PC-9 (cell line): ENCODE measurements around the gene CCDC33. TPM values are rescaled to one million over a fixed set of nuclear protein-coding genes. Genes with fewer than 3 reads are reported as not detected.
A peak's percentile ranks its signal among the peaks of the same experiment; 100 is the strongest.

Experiments used
- BruUV-seq: library from RNA; stranded (reverse); fragments of 400-500 nt; replicated peaks from 2 replicates; lab custom pipeline; 2021; lab: Mats Ljungman, UMichigan
- CTCF ChIA-PET: fragments of 300-600 bp; sonication (Branson Sonifier 250); formaldehyde crosslinking; loops from one replicate; lab custom pipeline; 2022; ENCODE audit warnings: antibody characterized with exemption; lab: Charles Lee
- POLR2A ChIA-PET: fragments of 300-600 bp; sonication (Branson Sonifier 250); formaldehyde crosslinking; loops from one replicate; lab custom pipeline; 2022; ENCODE audit warnings: antibody characterized with exemption; ENCODE audit not compliant: unreplicated experiment; lab: Charles Lee
- DNase-seq, 2 experiments: peaks; one replicate each; pipeline versions ENCODE4 v3.0.0 to v3.0.0-alpha.2; 2015 to 2022; ENCODE audit warnings: mixed read lengths in 1 of 2
- H2AFZ ChIP-seq: fragments of 200-600 bp; sonication (generic); 2 replicates; pipeline ENCODE4 v1.8.1; 2017; ENCODE audit warnings: antibody characterized with exemption
- H3F3A ChIP-seq: fragments of 200-600 bp; sonication (generic); 2 replicates; pipeline ENCODE4 v1.8.1; 2017; ENCODE audit warnings: antibody characterized with exemption, mild to moderate bottlenecking, low read depth; ENCODE audit not compliant: insufficient read depth
- H3K27ac ChIP-seq: fragments of 200-600 bp; sonication (generic); 2 replicates; pipeline ENCODE4 v1.6.1; 2016; ENCODE audit warnings: mixed run types
- H3K27me3 ChIP-seq: fragments of 200-600 bp; sonication (generic); 2 replicates; pipeline ENCODE4 v1.6.1; 2016; ENCODE audit warnings: low read depth, mixed run types; ENCODE audit not compliant: insufficient read depth
- H3K36me3 ChIP-seq: fragments of 200-600 bp; sonication (generic); 2 replicates; pipeline ENCODE4 v1.6.1; 2016; ENCODE audit warnings: low read depth, mixed run types
- H3K4me1 ChIP-seq: fragments of 200-600 bp; sonication (generic); replicated peaks from 2 replicates; pipeline ENCODE4 v1.6.1; 2016; ENCODE audit warnings: mixed run types; ENCODE audit not compliant: insufficient read depth
- H3K4me2 ChIP-seq: fragments of 200-600 bp; sonication (generic); 2 replicates; pipeline ENCODE4 v1.6.1; 2017; ENCODE audit warnings: mixed run types
- H3K4me3 ChIP-seq: fragments of 200-600 bp; sonication (generic); 2 replicates; pipeline ENCODE4 v1.6.1; 2016; ENCODE audit warnings: mixed run types
- H3K79me2 ChIP-seq: fragments of 200-600 bp; sonication (generic); 2 replicates; pipeline ENCODE4 v1.6.1; 2017; ENCODE audit warnings: low read depth, mixed run types
- H3K9me2 ChIP-seq: fragments of 200-600 bp; sonication (generic); 2 replicates; pipeline ENCODE4 v1.8.1; 2017; ENCODE audit warnings: mild to moderate bottlenecking; ENCODE audit not compliant: insufficient read depth
- H3K9me3 ChIP-seq: fragments of 200-600 bp; sonication (generic); 2 replicates; pipeline ENCODE4 v1.8.1; 2016; ENCODE audit warnings: low read depth; ENCODE audit not compliant: insufficient read depth
- H4K20me1 ChIP-seq: fragments of 200-600 bp; sonication (generic); 2 replicates; pipeline ENCODE4 v1.8.1; 2017; ENCODE audit not compliant: insufficient read depth
- EZH2 ChIP-seq: fragments of 200-600 bp; sonication (generic); IDR thresholded peaks from 2 replicates; pipeline ENCODE4 v1.8.0; 2017; ENCODE audit warnings: antibody characterized with exemption, low read depth
- intact Hi-C: fragments of 100-400 bp; cut with micrococcal nuclease; formaldehyde crosslinking; loops from one replicate; pipeline ENCODE4 v1.10.0; 2022; ENCODE audit not compliant: unreplicated experiment
- total RNA-seq: library from RNA; stranded (reverse); gene quantifications from 2 replicates; pipeline ENCODE4 v1.2.3, GENCODE V29; 2021
- TF ChIP-seq, protein P1 (sequence below): fragments of 200-600 bp; sonication (generic); conservative IDR thresholded peaks from 2 replicates; pipeline ENCODE4 v1.6.1; 2017; ENCODE audit warnings: mixed run types, antibody characterized with exemption, mild to moderate bottlenecking, moderate library complexity

The CCDC33 gene
- total RNA-seq, 1 experiment from 2014 or later: 7.5 TPM

DNA sequence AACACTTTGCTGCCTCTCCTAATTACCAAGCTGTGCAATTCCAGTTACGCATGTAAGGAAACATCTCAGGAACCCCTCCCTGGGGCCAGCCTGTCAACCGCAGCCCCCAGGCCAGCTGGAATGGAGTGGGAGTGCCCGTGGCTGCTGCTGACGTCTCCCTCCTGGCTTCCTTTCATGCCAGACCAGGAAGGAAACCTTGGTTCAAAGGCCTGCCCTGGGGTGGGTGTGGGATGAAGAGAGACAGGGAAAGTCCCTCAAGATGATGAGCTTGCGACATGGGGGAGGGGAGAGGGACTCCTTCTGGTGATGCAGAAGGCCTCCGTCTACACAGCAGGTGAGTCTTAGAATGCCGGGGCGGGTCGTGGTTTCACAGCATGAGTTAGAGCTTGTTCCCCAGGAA lies 142.7 kb downstream of the CCDC33 start:
- peak overlapping the region; percentile 74 for H3K4me2 ChIP-seq
- no peaks in the 10 kb centered on the region for H3K9me3 ChIP-seq
- TF ChIP-seq EZH2: no peak
- TF ChIP-seq, protein P1, sequence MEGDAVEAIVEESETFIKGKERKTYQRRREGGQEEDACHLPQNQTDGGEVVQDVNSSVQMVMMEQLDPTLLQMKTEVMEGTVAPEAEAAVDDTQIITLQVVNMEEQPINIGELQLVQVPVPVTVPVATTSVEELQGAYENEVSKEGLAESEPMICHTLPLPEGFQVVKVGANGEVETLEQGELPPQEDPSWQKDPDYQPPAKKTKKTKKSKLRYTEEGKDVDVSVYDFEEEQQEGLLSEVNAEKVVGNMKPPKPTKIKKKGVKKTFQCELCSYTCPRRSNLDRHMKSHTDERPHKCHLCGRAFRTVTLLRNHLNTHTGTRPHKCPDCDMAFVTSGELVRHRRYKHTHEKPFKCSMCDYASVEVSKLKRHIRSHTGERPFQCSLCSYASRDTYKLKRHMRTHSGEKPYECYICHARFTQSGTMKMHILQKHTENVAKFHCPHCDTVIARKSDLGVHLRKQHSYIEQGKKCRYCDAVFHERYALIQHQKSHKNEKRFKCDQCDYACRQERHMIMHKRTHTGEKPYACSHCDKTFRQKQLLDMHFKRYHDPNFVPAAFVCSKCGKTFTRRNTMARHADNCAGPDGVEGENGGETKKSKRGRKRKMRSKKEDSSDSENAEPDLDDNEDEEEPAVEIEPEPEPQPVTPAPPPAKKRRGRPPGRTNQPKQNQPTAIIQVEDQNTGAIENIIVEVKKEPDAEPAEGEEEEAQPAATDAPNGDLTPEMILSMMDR: no peak
- CTCF ChIA-PET: interaction anchor here (0.6 to 1.5 kb wide), 2 partner anchors 60 to 253 kb away, joined by 4 to 11 read pairs; no protein-coding TSS in a partner anchor
- intact Hi-C loops: loop anchor here (5.0 to 10.0 kb wide), 2 partner anchors 238 to 576 kb away; partner anchors contain the start of genes CLK3 and RPP25
- peak overlapping the region; percentile 33; the same call in 1 of the 2 replicates for H3K4me3 ChIP-seq
- H3K4me1 ChIP-seq: peaks cover 43% of the 10 kb centered on the region
- H3K27ac ChIP-seq: peak overlapping the region; percentile 79
- POLR2A ChIA-PET: interaction anchor here (0.6 to 0.8 kb wide), 4 partner anchors 10 to 431 kb away, joined by 3 to 6 read pairs (median 4); no protein-coding TSS in a partner anchor
- BruUV-seq: no TSS peak
- no peaks in the 10 kb centered on the region for H3K36me3 ChIP-seq
- no peaks in the 10 kb centered on the region for H4K20me1 ChIP-seq
- peaks cover 10% of the 10 kb centered on the region; the same call in 1 of the 2 replicates for H3F3A ChIP-seq
- DNase-seq: peak; percentile 67 to 72
- 0 out of 2 replicates have a peak overlapping the region, but pooled peaks have one; percentile 52 for H2AFZ ChIP-seq
- no peaks in the 10 kb centered on the region for H3K79me2 ChIP-seq
- no peaks in the 10 kb centered on the region for H3K9me2 ChIP-seq
- H3K27me3 ChIP-seq: no peaks in the 10 kb centered on the region

DNA sequence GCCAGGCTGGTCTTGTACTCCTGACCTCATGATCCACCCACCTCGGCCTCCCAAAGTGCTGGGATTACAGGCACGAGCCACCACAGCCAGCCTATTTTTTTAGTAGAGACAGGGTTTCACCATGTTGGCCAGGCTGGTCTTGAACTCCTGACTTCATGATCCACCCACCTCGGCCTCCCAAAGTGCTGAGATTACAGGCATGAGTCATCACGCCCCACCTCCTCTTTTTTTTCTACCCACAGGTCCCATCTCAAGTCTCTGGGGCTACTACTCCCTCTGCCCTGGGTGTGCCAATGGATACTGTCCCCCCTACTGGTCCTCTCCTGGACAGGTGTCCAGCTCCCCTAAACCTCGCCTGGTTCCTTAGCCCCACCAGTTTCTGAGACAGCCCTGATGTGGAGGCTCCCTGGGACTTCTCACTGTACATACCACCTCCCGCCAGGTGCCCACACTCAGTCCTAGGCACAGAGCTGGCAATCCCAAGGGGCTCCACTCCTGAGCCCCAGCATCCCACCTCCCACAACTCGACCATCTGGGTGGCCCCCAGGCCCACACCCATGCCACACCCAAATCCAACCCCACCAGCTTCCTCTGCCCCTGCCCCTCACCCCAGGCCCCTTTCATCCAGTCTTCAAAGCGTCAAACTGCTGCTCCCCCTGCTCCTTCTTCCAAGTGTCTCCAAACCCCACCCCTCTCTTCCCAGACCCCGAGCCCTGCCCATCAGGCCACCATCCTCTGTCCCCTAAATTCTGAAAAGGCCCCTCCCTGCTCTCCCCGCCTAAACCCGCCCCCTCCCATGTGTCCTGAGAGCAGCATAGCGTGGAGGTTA lies 144.4 kb downstream of the CCDC33 start:
- POLR2A ChIA-PET: interaction anchor here (0.5 kb wide), 1 partner anchor 54 kb away, joined by 4 read pairs; no protein-coding TSS in a partner anchor

DNA sequence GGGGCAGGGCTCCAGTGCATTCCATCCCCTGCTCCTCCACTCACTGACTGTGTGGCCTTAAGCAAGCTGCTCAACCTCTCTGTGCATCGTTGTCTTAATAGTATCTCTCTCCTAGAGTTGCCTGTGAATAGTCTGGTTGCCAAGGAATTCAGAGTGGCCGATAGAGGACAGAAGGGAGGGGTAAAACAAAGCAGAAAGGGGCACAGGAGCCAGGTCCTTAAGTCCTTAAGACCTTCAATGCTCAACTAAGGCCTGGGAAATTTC lies 145.0 kb downstream of the CCDC33 start:
- no peaks in the 10 kb centered on the region for H4K20me1 ChIP-seq
- POLR2A ChIA-PET: no interaction called here
- TF ChIP-seq EZH2: no peak
- TF ChIP-seq, protein P1: no peak
- H3K36me3 ChIP-seq: no peaks in the 10 kb centered on the region
- no peak for DNase-seq
- H3K79me2 ChIP-seq: no peaks in the 10 kb centered on the region
- intact Hi-C loops: no loop called here
- no peaks in the 10 kb centered on the region for H3K9me2 ChIP-seq
- peaks cover 59% of the 10 kb centered on the region for H3K4me1 ChIP-seq
- no peak overlapping the region for H2AFZ ChIP-seq
- no peaks in the 10 kb centered on the region for H3K27me3 ChIP-seq
- no peak overlapping the region for H3K4me2 ChIP-seq
- CTCF ChIA-PET: interaction anchor here (1.5 kb wide), 1 partner anchor 19 kb away, joined by 5 read pairs; no protein-coding TSS in a partner anchor
- no peak overlapping the region for H3K4me3 ChIP-seq
- no peak overlapping the region for H3K27ac ChIP-seq
- no TSS peak for BruUV-seq
- H3K9me3 ChIP-seq: no peaks in the 10 kb centered on the region
- H3F3A ChIP-seq: peaks cover 15% of the 10 kb centered on the region; the same call in 1 of the 2 replicates

More for the DNA sequence above, 144.4 kb downstream of the CCDC33 start:
- H3K4me3 ChIP-seq: no peak overlapping the region
- BruUV-seq: no TSS peak
- DNase-seq: no peak
- no peak overlapping the region for H3K27ac ChIP-seq
- no peak overlapping the region for H2AFZ ChIP-seq
- no peaks in the 10 kb centered on the region for H3K9me2 ChIP-seq
- peaks cover 15% of the 10 kb centered on the region; the same call in 1 of the 2 replicates for H3F3A ChIP-seq
- intact Hi-C loops: no loop called here
- CTCF ChIA-PET: no interaction called here
- H3K4me1 ChIP-seq: peaks cover 54% of the 10 kb centered on the region
- no peaks in the 10 kb centered on the region for H3K9me3 ChIP-seq
- no peaks in the 10 kb centered on the region for H3K36me3 ChIP-seq
- no peaks in the 10 kb centered on the region for H3K79me2 ChIP-seq
- H3K27me3 ChIP-seq: no peaks in the 10 kb centered on the region
- H3K4me2 ChIP-seq: no peak overlapping the region
- H4K20me1 ChIP-seq: no peaks in the 10 kb centered on the region
- TF ChIP-seq, protein P1: no peak
- no peak for TF ChIP-seq EZH2
